ENCODE results near the gene PABPN1. TPM values are rescaled to one million over a fixed set of nuclear protein-coding genes. Genes with fewer than 3 reads are reported as not detected.

The PABPN1 gene
- polyA plus RNA-seq, 2 of the 4 experiments (the other 2 are of a cell fraction), result 157 to 197 TPM

GRCh38 chr14:23297611-23298277 is 23.5 kb upstream of the PABPN1 start:
- TF ChIP-seq KDM5A (IDR thresholded peaks at IDR 0.05), result no peak
- TF ChIP-seq CHD2 (IDR thresholded peaks at IDR 0.05; ENCODE audit: low read length, partially characterized antibody), result no peak
- TF ChIP-seq GATA3 (IDR thresholded peaks at IDR 0.05; ENCODE audit: borderline replicate concordance), result no peak
- no peak for TF ChIP-seq EHF (CRISPR knock-in tag; IDR thresholded peaks at IDR 0.05)
- TF ChIP-seq RNF2 (IDR thresholded peaks at IDR 0.05; ENCODE audit: borderline replicate concordance, low read depth), result no peak
- TF ChIP-seq RCOR1 (IDR thresholded peaks at IDR 0.05; ENCODE audit: low read depth, low read length), result no peak
- no peak for TF ChIP-seq ZFP36 (IDR thresholded peaks at IDR 0.05; ENCODE audit: borderline replicate concordance, partially characterized antibody)
- no peak for TF ChIP-seq MYC (IDR thresholded peaks at IDR 0.05; ENCODE audit: borderline replicate concordance, low read length)
- no peak for TF ChIP-seq NFE2L2 (conservative IDR thresholded peaks at IDR 0.05; ENCODE audit: low read length)
- no peak for TF ChIP-seq JUNB (IDR thresholded peaks at IDR 0.05)
- TF ChIP-seq HDAC2 (IDR thresholded peaks at IDR 0.05), result no peak
- H3K27ac ChIP-seq, result no peak overlapping the region
- no peaks in the 10 kb centered on the region for H3K9me3 ChIP-seq
- POLR2A ChIA-PET, result interaction anchor here (0.5 to 2.2 kb wide), 2 partner anchors 9 to 109 kb away, joined by 3 to 8 read pairs; partner anchors contain the start of gene BCL2L2
- no peak overlapping the region for H3K4me3 ChIP-seq
- CTCF ChIA-PET, result interaction anchor here (1.0 to 12.8 kb wide), 8 partner anchors 11 to 178 kb away, joined by 3 to 254 read pairs (median 4); partner anchors contain the start of genes CEBPE and HOMEZ
- ATAC-seq, result no peak
- no peak for FAIRE-seq
- DNase-seq (ENCODE audit: low read depth in 1 of 2, low spot score in 1 of 2), result no peak
- H3K4me1 ChIP-seq, result peaks cover 10% of the 10 kb centered on the region; the same call in 2 of the 3 replicates
- no peak overlapping the region for H3K4me2 ChIP-seq
- WGBS (ENCODE audit: missing lambda C conversion rate), result 95% methylated on average over 7 of the region's 7 CpGs

DNA sequence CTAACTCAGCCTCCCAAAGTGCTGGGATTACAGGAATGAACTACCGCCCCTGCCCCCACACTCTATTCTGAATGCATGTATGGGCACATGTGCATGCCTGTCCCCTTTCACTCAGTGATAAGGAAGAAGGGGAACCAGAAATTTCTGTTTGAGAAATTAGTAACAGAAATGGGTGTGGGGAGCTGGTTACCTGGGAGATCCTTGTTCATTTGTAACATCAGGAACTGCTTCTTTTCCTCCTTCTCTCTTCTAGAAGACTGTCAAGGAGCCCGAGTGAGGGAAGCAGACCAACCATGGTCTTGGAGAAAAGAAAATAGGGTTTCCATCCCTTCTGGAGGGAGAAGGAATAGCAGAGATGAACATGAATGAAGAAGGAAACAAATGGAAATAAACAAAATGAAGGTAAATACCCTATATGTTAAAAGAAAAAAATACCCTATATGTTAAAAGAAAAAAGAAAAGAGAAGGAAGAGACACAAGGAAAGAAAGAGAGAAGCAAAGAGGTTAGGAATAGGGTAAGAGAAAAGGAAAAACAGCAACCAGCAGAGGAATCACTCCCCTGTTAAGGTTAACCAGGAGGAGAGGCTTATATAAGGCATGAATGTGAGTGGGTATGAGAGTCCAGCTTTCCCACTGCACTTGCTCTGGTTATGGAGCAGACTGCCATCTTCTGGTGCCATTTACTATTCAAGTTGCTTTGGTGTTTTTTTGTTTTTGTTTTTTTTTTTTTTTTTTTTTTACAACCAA is 21.9 kb upstream of the PABPN1 start:
- DNase-seq (ENCODE audit: low read depth in 1 of 2, low spot score in 1 of 2) (peak; percentile 35 to 75), FAIRE-seq (no peak), ATAC-seq (no peak)
- H3K4me2 ChIP-seq, result no peak overlapping the region; the same call in 2 of the 3 replicates
- H3K4me1 ChIP-seq, result peaks cover 14% of the 10 kb centered on the region; the same call in 2 of the 3 replicates
- H3K4me3 ChIP-seq, result no peak overlapping the region
- H3K9me3 ChIP-seq, result no peaks in the 10 kb centered on the region
- no peak overlapping the region for H3K27ac ChIP-seq
- TF ChIP-seq FOSB (CRISPR knock-in tag; IDR thresholded peaks at IDR 0.05) (no peak), SMC3 (IDR thresholded peaks at IDR 0.05) (peak; percentile 38), CTCF (IDR thresholded peaks at IDR 0.05) (peak; percentile 56), JUN (IDR thresholded peaks at IDR 0.05) (no peak), USF2 (IDR thresholded peaks at IDR 0.05) (no peak), RAD21 (conservative IDR thresholded peaks at IDR 0.05 in 1 of 2, IDR thresholded peaks at IDR 0.05 in 1 of 2) (peak; percentile 27 to 51; a peak in 3 of 5 replicates)
- 85% methylated on average over 2 of the region's 2 CpGs for WGBS (ENCODE audit: missing lambda C conversion rate)
- CTCF ChIA-PET, result interaction anchor here (0.6 to 12.8 kb wide), 5 partner anchors 13 to 261 kb away, joined by 3 to 254 read pairs (median 3); partner anchors contain the start of gene HOMEZ
- POLR2A ChIA-PET, result interaction anchor here (0.5 to 0.7 kb wide), 2 partner anchors 8 to 176 kb away, joined by 4 to 6 read pairs; no protein-coding TSS in a partner anchor

- DNase-seq (ENCODE audit: low read depth in 1 of 2, low spot score in 1 of 2), result no peak
- no peak for TF ChIP-seq SREBF2 (IDR thresholded peaks at IDR 0.05)
- TF ChIP-seq CTCF (IDR thresholded peaks at IDR 0.05), result no peak; the same call in 2 of the 3 replicates
- TF ChIP-seq JUN (IDR thresholded peaks at IDR 0.05), result no peak
- TF ChIP-seq PHF8 (IDR thresholded peaks at IDR 0.05; ENCODE audit: borderline replicate concordance, low read depth), result no peak
- no peak for TF ChIP-seq ATOH8 (CRISPR knock-in tag; IDR thresholded peaks at IDR 0.05; ENCODE audit: low read depth)
- no peak for TF ChIP-seq NR3C1 (IDR thresholded peaks at IDR 0.05)
- no peak for TF ChIP-seq HDAC2 (IDR thresholded peaks at IDR 0.05)
- Histone ChIP-seq H3K27ac (peak overlapping the region; percentile 85 to 92), H3K9me3 (no peaks in the 10 kb centered on the region), H3K4me2 (peak overlapping the region; percentile 98), H3K4me1 (peaks cover 14% of the 10 kb centered on the region; the same call in 2 of the 3 replicates), H3K4me3 (peak overlapping the region; percentile 63)
- no peak for FAIRE-seq
- WGBS (ENCODE audit: missing lambda C conversion rate), result 90% methylated on average over 10 of the region's 10 CpGs
- no peak for ATAC-seq
- CTCF ChIA-PET, result interaction anchor here (0.7 to 12.8 kb wide), 11 partner anchors 10 to 261 kb away, joined by 3 to 254 read pairs (median 4); partner anchors contain the start of genes HOMEZ and PABPN1
- POLR2A ChIA-PET, result interaction anchor here (0.5 to 4.1 kb wide), 5 partner anchors 9 to 445 kb away, joined by 3 to 19 read pairs (median 4); partner anchors contain the start of gene HOMEZ
Observed at GRCh38 chr14:23299986-23300686, 21.1 kb upstream of the PABPN1 start.
